Caco-2 (cell line): ENCODE data around the gene PRRT4. TPM values are rescaled to one million over a fixed set of nuclear protein-coding genes. Genes with fewer than 3 reads are reported as not detected.

Source experiments
- BruUV-seq: library from RNA; stranded (reverse); fragments of 400-500 nt; replicated peaks from 2 replicates; lab custom pipeline; 2021; lab: Mats Ljungman, UMichigan
- CTCF ChIA-PET: fragments of 300-600 bp; sonication (Branson Sonifier 250); formaldehyde crosslinking; loops from one replicate; lab custom pipeline; 2022; ENCODE audit warnings: antibody characterized with exemption; lab: Charles Lee
- POLR2A ChIA-PET: fragments of 300-600 bp; sonication (Branson Sonifier 250); formaldehyde crosslinking; loops from one replicate; lab custom pipeline; 2022; ENCODE audit warnings: antibody characterized with exemption; lab: Charles Lee
- DNase-seq, 2 experiments: peaks; one replicate each; pipeline versions ENCODE4 v3.0.0 to v3.0.0-alpha.2; 2020 to 2022
- H3K27me3 ChIP-seq: replicated peaks from 2 replicates; pipeline ENCODE4 v1.6.0; 2011; ENCODE audit warnings: low read length; ENCODE audit not compliant: control insufficient read depth, insufficient read depth
- H3K36me3 ChIP-seq: 2 replicates; pipeline ENCODE4 v1.5.1; 2011; ENCODE audit warnings: low read length; ENCODE audit not compliant: control insufficient read depth, insufficient read depth
- H3K4me1 ChIP-seq: fragments of 250-450 bp; sonication (Bioruptor Pico); 2 replicates; pipeline ENCODE4 v1.5.1; 2020; ENCODE audit warnings: mild to moderate bottlenecking
- H3K4me3 ChIP-seq: 2 replicates; pipeline ENCODE4 v1.5.1; 2011; ENCODE audit warnings: low read depth, mild to moderate bottlenecking, control low read depth, low read length
- H3K9me3 ChIP-seq: fragments of 250-450 bp; sonication (Bioruptor Pico); 2 replicates; pipeline ENCODE4 v1.5.1; 2020; ENCODE audit warnings: mild to moderate bottlenecking, moderate library complexity
- H3K27ac Mint-ChIP-seq: one replicate; pipeline ENCODE4 v1.8.0; 2022; ENCODE audit warnings: mixed read lengths; ENCODE audit not compliant: unreplicated experiment
- H3K27me3 Mint-ChIP-seq: one replicate; pipeline ENCODE4 v1.8.0; 2022; ENCODE audit warnings: mixed read lengths; ENCODE audit not compliant: insufficient read depth, unreplicated experiment
- H3K36me3 Mint-ChIP-seq: one replicate; pipeline ENCODE4 v1.8.0; 2022; ENCODE audit warnings: mild to moderate bottlenecking, mixed read lengths; ENCODE audit not compliant: insufficient read depth, unreplicated experiment
- H3K4me1 Mint-ChIP-seq: one replicate; pipeline ENCODE4 v1.8.0; 2022; ENCODE audit warnings: low read depth, mixed read lengths; ENCODE audit not compliant: unreplicated experiment
- H3K4me3 Mint-ChIP-seq: one replicate; pipeline ENCODE4 v1.8.0; 2022; ENCODE audit warnings: mild to moderate bottlenecking, moderate library complexity, mixed read lengths; ENCODE audit not compliant: unreplicated experiment
- H3K9me3 Mint-ChIP-seq: one replicate; pipeline ENCODE4 v1.8.0; 2022; ENCODE audit warnings: mixed read lengths; ENCODE audit not compliant: unreplicated experiment
- intact Hi-C: fragments of 100-400 bp; cut with micrococcal nuclease; formaldehyde crosslinking; loops from one replicate; pipeline ENCODE4 v1.10.0; 2022; ENCODE audit not compliant: unreplicated experiment
- total RNA-seq: library from RNA; stranded (reverse); gene quantifications from 2 replicates; pipeline ENCODE4 v1.2.3, GENCODE V29; 2022
- TF ChIP-seq, protein P1 (sequence below), 2 experiments: fragments of 200-600 bp in 1 of 2; IDR thresholded peaks; 1 replicate in 1 of 2; 2 replicates in 1 of 2; pipeline versions ENCODE4 v1.5.1 to v1.8.0; 2011 to 2022; ENCODE audit warnings: antibody characterized with exemption in 1 of 2, control low read depth in 1 of 2, inconsistent platforms in 1 of 2, low read depth in 1 of 2, low read length in 1 of 2, mild to moderate bottlenecking in 1 of 2, moderate library complexity in 1 of 2; ENCODE audit not compliant: insufficient read depth in 1 of 2, severe bottlenecking in 1 of 2, unreplicated experiment in 1 of 2

Gene PRRT4
- total RNA-seq, 1 experiment from 2014 or later, result 0.43 TPM

DNA sequence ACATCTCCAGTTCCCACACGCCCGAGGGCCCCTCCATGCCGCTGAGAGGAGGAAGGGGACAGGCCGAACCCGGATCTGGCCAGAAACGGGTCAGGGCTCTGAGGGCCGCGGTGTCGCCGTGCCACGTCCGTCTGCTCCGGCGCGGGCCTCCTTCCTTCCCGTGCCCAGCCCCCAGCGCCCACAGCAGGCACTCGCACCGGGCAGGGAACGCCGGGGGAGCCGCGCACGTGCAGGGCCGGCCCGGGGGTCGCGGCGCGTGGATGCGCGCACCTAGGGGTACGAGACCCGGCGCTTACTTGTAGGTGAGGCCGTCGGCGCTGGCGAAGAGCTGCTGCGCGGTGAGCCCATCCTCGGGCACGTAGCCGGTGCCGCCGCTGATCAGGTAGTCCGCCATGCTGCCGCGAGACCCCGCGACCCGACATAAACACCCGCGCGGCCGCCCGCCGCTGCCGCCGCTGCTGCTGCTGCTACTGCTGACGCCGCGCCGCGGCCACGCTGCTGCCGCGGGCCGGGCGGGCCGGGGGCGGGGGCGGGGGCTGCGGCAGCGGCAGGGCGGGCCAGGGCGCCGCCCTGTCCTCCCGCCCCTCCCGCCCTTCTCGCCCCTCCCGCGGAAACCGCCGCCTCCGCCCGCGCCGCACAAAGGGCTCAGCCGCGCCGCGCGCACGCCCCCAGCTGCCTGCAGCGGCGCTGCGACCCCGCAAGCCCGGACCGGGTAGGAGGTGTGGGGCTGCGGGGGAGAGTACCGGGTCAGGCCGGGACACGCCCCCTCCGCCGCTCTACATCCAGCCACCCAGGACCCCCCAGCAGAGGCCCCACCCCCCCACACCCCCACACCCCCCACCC lies 44.2 kb upstream of the PRRT4 start:
- H3K36me3 ChIP-seq, result no peaks in the 10 kb centered on the region
- intact Hi-C loops, result no loop called here
- no peaks in the 10 kb centered on the region; the same call in 1 of the 2 replicates for H3K9me3 ChIP-seq
- Mint-ChIP-seq H3K27me3 (no peaks in the 10 kb centered on the region), H3K36me3 (no peaks in the 10 kb centered on the region), H3K9me3 (no peaks in the 10 kb centered on the region), H3K4me1 (peaks cover 7% of the 10 kb centered on the region), H3K27ac (no peak overlapping the region), H3K4me3 (peak overlapping the region; percentile 81)
- POLR2A ChIA-PET, result no interaction called here
- peak in 1 of 2 experiments; percentile 58 for DNase-seq
- TF ChIP-seq, protein P1, sequence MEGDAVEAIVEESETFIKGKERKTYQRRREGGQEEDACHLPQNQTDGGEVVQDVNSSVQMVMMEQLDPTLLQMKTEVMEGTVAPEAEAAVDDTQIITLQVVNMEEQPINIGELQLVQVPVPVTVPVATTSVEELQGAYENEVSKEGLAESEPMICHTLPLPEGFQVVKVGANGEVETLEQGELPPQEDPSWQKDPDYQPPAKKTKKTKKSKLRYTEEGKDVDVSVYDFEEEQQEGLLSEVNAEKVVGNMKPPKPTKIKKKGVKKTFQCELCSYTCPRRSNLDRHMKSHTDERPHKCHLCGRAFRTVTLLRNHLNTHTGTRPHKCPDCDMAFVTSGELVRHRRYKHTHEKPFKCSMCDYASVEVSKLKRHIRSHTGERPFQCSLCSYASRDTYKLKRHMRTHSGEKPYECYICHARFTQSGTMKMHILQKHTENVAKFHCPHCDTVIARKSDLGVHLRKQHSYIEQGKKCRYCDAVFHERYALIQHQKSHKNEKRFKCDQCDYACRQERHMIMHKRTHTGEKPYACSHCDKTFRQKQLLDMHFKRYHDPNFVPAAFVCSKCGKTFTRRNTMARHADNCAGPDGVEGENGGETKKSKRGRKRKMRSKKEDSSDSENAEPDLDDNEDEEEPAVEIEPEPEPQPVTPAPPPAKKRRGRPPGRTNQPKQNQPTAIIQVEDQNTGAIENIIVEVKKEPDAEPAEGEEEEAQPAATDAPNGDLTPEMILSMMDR (IDR thresholded peaks at IDR 0.05; ENCODE audit: insufficient read depth in 1 of 2, low read depth in 1 of 2, low read length in 1 of 2, severe bottlenecking in 1 of 2, unreplicated experiment in 1 of 2), result no peak
- BruUV-seq, result no TSS peak
- H3K4me3 ChIP-seq, result peak overlapping the region; percentile 65
- no peaks in the 10 kb centered on the region for H3K27me3 ChIP-seq
- peaks cover 34% of the 10 kb centered on the region for H3K4me1 ChIP-seq
- CTCF ChIA-PET, result interaction anchor here (0.7 to 1.2 kb wide), 3 partner anchors 18 to 22 kb away, joined by 3 to 5 read pairs (median 4); no protein-coding TSS in a partner anchor

DNA sequence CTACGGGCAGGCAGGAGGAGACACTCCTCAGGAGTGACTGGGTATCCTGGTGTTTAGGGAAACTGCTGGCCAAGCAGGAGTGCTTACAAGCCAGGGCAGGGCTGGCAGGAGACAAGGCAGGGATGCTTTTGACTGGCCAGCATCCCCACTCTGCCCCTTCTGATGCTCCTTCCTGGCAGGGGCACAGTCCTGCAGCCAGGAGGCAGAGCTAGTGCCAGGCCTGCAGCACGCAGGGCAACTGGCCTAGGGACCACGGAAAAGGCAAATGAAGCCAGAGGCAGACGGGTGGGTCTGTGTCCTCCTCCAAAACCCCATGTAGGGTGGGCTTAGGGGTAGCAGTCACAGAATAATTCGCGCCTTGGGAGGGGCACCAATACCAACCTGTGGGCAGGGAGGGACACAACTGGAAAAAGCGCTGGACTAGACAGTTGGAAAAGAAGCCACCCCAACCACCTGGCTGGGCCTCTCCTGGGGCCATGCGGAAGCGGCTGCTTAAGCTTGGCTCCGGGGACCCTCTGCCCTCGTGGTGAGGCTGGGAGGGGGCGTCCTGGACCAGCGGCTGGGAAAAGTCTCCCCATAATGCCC lies 43.5 kb upstream of the PRRT4 start:
- Mint-ChIP-seq H3K27ac (no peak overlapping the region), H3K4me1 (peaks cover 7% of the 10 kb centered on the region), H3K4me3 (peak overlapping the region; percentile 81), H3K9me3 (no peaks in the 10 kb centered on the region), H3K36me3 (no peaks in the 10 kb centered on the region), H3K27me3 (no peaks in the 10 kb centered on the region)
- Histone ChIP-seq H3K4me1 (peaks cover 34% of the 10 kb centered on the region), H3K36me3 (no peaks in the 10 kb centered on the region), H3K4me3 (peak overlapping the region; percentile 65), H3K27me3 (no peaks in the 10 kb centered on the region), H3K9me3 (no peaks in the 10 kb centered on the region; the same call in 1 of the 2 replicates)
- BruUV-seq, result TSS peak; percentile 12
- TF ChIP-seq, protein P1 (IDR thresholded peaks at IDR 0.05; ENCODE audit: insufficient read depth in 1 of 2, low read depth in 1 of 2, low read length in 1 of 2, severe bottlenecking in 1 of 2, unreplicated experiment in 1 of 2), result no peak
- ChIA-PET POLR2A (no interaction called here), CTCF (interaction anchor here (0.7 to 1.2 kb wide), 4 partner anchors 18 to 56 kb away, joined by 4 to 5 read pairs (median 4); no protein-coding TSS in a partner anchor)
- intact Hi-C loops, result loop anchor here (5.0 kb wide), 1 partner anchor 238 kb away; no protein-coding TSS in a partner anchor
- no peak for DNase-seq

DNA sequence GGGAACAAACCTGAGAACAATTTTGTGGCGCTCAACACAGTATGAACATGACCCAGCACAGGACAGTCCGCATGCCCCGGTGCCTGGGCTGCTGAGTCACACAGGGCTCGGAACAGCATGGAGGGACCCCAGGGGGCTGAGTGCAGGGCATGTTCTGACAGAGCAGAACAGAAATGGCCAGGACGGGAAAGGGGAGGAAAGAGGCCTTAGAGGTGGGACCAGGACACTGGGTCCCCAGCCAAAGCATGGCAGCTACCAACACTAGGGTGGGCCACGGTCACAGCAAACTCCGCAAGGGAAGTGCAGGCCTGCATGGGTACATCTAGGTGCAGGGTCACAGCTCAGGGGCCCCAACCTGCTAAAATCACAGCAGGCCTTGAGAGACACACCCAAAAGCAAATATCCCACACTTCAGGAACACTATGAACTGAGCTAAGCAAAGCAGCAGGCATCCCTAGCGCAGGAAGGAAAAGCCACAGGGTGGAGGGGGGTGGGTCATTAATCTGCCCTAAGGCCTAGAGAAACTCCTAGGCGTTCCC lies 42.7 kb upstream of the PRRT4 start:
- ChIA-PET POLR2A (interaction anchor here (0.6 to 0.7 kb wide), 2 partner anchors 60 to 130 kb away, joined by 3 to 6 read pairs; partner anchors contain the start of gene RBM28), CTCF (interaction anchor here (0.6 to 1.2 kb wide), 5 partner anchors 15 to 60 kb away, joined by 3 to 4 read pairs (median 4); partner anchors contain the start of gene RBM28)
- DNase-seq, result no peak
- Mint-ChIP-seq H3K4me1 (peaks cover 7% of the 10 kb centered on the region), H3K36me3 (no peaks in the 10 kb centered on the region), H3K27me3 (no peaks in the 10 kb centered on the region), H3K4me3 (peak overlapping the region; percentile 81), H3K9me3 (no peaks in the 10 kb centered on the region), H3K27ac (no peak overlapping the region)
- no peaks in the 10 kb centered on the region; the same call in 1 of the 2 replicates for H3K9me3 ChIP-seq
- intact Hi-C loops, result loop anchor here (5.0 kb wide), 1 partner anchor 237 kb away; no protein-coding TSS in a partner anchor
- TF ChIP-seq, protein P1 (IDR thresholded peaks at IDR 0.05; ENCODE audit: insufficient read depth in 1 of 2, low read depth in 1 of 2, low read length in 1 of 2, severe bottlenecking in 1 of 2, unreplicated experiment in 1 of 2), result no peak
- peaks cover 31% of the 10 kb centered on the region for H3K4me1 ChIP-seq
- H3K4me3 ChIP-seq, result no peak overlapping the region
- H3K27me3 ChIP-seq, result no peaks in the 10 kb centered on the region
- BruUV-seq, result no TSS peak
- no peaks in the 10 kb centered on the region for H3K36me3 ChIP-seq
